Nephron progenitor cell (in vitro differentiated cells): ENCODE data around the gene CTNNA3.

Experiments
- DNase-seq: peaks from one replicate; pipeline ENCODE4 v3.0.0; 2021
- H3K27ac Mint-ChIP-seq: 2 replicates; pipeline ENCODE4 v1.8.0; 2021; ENCODE audit warnings: mild to moderate bottlenecking, moderate library complexity, mixed read lengths
- H3K27me3 Mint-ChIP-seq: 2 replicates; pipeline ENCODE4 v1.8.0; 2021; ENCODE audit warnings: mild to moderate bottlenecking, low read depth, mixed read lengths; ENCODE audit not compliant: poor library complexity
- H3K36me3 Mint-ChIP-seq: 2 replicates; pipeline ENCODE4 v1.8.0; 2021; ENCODE audit warnings: low read depth, mixed read lengths
- H3K4me1 Mint-ChIP-seq: 2 replicates; pipeline ENCODE4 v1.8.0; 2021; ENCODE audit warnings: mixed read lengths
- H3K4me3 Mint-ChIP-seq: 2 replicates; pipeline ENCODE4 v1.8.0; 2021; ENCODE audit warnings: mild to moderate bottlenecking, moderate library complexity, mixed read lengths
- H3K9me3 Mint-ChIP-seq: 2 replicates; pipeline ENCODE4 v1.8.0; 2021; ENCODE audit warnings: mild to moderate bottlenecking, moderate library complexity, mixed read lengths
- TF ChIP-seq, protein P1 (sequence below): fragments of 200-600 bp; sonication (generic); IDR thresholded peaks from 2 replicates; pipeline ENCODE4 v1.5.0; 2021; ENCODE audit warnings: antibody characterized with exemption

CTNNA3 gene

DNA sequence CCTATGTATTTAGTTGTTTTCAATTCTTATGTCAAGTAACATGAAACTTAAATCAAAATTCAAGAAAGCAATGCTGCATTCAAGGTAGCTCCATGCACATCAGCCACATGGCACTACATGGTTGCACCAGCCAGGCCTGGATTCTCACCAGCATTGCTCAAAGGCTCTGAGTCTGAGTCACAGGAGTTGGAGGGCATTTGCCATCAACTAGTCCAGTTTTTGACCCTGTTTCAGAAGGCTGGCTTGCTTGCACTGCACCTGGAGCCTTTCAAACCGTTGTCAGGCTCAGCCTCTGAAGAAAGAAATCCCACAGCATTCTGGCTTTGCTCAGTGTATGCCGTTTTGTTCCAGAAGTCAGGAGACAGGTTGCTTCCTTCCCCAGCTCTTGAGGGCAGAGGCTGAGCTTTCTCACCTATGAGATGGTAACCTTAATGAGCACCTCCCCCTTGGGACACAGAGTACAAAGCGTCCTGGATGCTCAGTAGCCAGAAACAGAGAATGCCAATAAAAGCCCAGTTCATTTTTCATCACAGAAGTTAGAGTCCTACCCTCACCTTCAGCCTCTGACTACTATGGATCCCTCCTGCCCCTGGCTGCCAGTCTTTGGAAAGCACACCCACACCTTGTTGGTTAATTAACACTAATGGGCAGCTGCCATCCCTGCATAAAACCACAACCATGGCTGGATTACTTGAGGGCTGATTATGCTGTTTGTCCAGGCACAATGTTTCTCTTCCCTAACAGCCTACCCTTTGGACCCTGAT lies 1058.5 kb downstream of the CTNNA3 start:
- H3K27ac Mint-ChIP-seq, result no peak overlapping the region
- H3K9me3 Mint-ChIP-seq, result no peaks in the 10 kb centered on the region
- TF ChIP-seq, protein P1, sequence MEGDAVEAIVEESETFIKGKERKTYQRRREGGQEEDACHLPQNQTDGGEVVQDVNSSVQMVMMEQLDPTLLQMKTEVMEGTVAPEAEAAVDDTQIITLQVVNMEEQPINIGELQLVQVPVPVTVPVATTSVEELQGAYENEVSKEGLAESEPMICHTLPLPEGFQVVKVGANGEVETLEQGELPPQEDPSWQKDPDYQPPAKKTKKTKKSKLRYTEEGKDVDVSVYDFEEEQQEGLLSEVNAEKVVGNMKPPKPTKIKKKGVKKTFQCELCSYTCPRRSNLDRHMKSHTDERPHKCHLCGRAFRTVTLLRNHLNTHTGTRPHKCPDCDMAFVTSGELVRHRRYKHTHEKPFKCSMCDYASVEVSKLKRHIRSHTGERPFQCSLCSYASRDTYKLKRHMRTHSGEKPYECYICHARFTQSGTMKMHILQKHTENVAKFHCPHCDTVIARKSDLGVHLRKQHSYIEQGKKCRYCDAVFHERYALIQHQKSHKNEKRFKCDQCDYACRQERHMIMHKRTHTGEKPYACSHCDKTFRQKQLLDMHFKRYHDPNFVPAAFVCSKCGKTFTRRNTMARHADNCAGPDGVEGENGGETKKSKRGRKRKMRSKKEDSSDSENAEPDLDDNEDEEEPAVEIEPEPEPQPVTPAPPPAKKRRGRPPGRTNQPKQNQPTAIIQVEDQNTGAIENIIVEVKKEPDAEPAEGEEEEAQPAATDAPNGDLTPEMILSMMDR, result no peak
- peaks cover 4% of the 10 kb centered on the region for H3K27me3 Mint-ChIP-seq
- no peak overlapping the region for H3K4me3 Mint-ChIP-seq
- DNase-seq, result no peak
- H3K4me1 Mint-ChIP-seq, result peaks cover 6% of the 10 kb centered on the region
- no peaks in the 10 kb centered on the region for H3K36me3 Mint-ChIP-seq

DNA sequence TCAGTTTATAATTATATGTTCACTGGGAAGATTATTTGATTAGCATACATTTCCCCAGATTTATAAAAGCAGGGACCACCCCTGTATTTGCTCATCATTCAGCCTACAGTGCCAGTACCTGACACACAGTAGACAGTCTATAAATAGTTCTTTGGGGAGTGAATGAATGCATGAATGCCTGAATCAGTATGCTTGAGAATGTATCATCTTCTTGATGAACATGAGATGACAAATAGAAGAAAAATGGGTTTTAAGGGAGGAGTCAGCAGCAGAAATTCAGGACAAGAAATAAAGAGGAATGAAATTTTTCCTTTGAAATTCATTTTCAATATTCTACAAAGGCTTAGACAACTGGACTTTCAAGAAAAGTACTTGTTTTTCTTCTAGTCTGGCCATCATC lies 1066.0 kb downstream of the CTNNA3 start:
- H3K4me1 Mint-ChIP-seq, result peaks cover 14% of the 10 kb centered on the region
- TF ChIP-seq, protein P1, result no peak
- no peak overlapping the region for H3K27ac Mint-ChIP-seq

DNA sequence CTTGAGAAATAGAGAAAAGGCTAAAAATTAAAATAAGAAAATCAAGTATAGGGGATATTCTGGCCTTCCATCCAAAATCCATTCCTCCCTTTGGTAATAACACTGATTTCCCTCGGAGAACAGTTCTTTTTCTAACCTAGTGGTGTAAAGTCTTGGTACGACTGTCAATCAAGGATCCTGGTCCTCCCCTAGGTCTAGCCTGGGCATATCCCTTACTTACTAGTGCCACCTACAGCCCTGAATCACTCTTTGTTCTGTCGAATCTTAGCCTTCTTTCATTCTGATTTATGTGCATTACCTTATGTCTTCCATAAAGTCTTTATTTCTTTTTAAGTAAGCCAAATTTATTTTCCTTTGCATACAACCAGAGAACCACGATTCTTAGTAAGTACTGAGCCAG lies 1068.8 kb downstream of the CTNNA3 start:
- H3K4me1 Mint-ChIP-seq, result peaks cover 14% of the 10 kb centered on the region
- no peak for DNase-seq
- TF ChIP-seq, protein P1, result no peak
- no peaks in the 10 kb centered on the region for H3K9me3 Mint-ChIP-seq
- H3K36me3 Mint-ChIP-seq, result no peaks in the 10 kb centered on the region
- H3K4me3 Mint-ChIP-seq, result no peak overlapping the region
- H3K27ac Mint-ChIP-seq, result no peak overlapping the region
- peaks cover 7% of the 10 kb centered on the region for H3K27me3 Mint-ChIP-seq

More for the DNA sequence above, 1066.0 kb downstream of the CTNNA3 start:
- DNase-seq, result no peak
- no peaks in the 10 kb centered on the region for H3K36me3 Mint-ChIP-seq
- H3K4me3 Mint-ChIP-seq, result no peak overlapping the region
- peaks cover 9% of the 10 kb centered on the region for H3K27me3 Mint-ChIP-seq
- no peaks in the 10 kb centered on the region for H3K9me3 Mint-ChIP-seq

DNA sequence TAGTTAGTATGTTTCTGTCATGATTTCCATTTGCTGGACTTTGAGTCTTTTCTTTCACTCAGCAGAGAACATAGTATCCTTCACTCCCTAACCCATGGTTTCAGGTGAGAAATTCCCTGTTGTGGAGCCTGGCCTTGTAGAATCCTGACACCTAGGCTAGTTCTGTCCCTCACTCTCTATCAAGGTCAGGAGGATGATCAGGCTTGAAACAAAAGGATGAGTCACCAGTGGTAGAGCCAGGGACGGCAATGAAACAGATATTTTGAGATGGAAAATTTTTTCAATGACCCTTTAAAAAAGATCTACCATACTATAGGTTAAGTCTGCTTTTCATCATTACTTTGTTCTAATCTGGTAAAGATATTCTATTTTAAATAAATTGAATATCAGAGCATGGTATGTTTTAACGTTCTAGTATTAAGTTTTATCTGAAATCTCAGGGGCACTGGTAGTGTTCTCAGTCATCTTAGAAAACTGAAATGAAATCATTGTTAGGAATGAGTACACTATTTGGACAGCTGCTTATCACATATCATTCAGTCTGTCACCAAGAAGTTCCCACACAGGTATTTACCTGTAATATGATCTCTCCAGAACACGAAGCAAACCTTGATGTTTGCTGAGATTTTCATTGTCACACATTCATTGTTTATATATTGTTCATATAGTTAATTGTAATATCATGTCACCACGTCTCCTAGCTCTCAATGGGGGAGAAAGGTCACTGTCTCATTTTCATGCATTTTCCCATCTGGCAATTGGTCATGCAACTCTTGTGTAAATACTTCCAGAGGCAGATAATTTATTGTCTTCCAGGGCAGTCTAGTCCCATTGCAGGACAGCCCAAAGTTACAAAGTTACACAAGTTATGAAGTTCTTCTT lies 1070.0 kb downstream of the CTNNA3 start:
- no peaks in the 10 kb centered on the region for H3K36me3 Mint-ChIP-seq
- H3K4me1 Mint-ChIP-seq, result peaks cover 14% of the 10 kb centered on the region
- H3K9me3 Mint-ChIP-seq, result no peaks in the 10 kb centered on the region
- peak overlapping the region; percentile 57 for H3K27ac Mint-ChIP-seq
- TF ChIP-seq, protein P1, result no peak
- peaks cover 6% of the 10 kb centered on the region for H3K27me3 Mint-ChIP-seq
- no peak overlapping the region for H3K4me3 Mint-ChIP-seq
- no peak for DNase-seq

DNA sequence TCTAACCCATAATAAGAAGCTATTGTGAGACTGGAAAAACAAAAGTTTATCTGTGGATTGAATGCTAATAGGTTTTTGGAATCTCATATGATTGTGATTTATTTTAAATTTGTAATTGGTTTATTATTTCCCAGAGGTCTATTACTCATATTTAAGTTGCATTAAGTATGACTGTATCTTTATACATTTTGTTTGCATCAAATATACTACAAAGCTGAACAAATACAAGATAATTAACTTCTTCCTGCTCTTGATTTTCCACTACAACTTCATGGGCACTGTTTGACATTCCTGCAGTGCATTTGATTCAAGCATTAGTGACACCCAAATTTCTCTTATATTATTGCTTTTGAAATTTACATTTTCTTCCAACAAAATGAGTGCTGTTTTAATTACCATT lies 1073.9 kb downstream of the CTNNA3 start:
- Mint-ChIP-seq H3K4me3 (no peak overlapping the region), H3K36me3 (no peaks in the 10 kb centered on the region), H3K4me1 (peaks cover 11% of the 10 kb centered on the region), H3K27me3 (no peaks in the 10 kb centered on the region), H3K27ac (no peak overlapping the region), H3K9me3 (no peaks in the 10 kb centered on the region)
- DNase-seq, result no peak
- TF ChIP-seq, protein P1, result no peak
